Karpas-422 (cell line): Measurements from ENCODE around the gene RBM4. TPM values are rescaled to one million over a fixed set of nuclear protein-coding genes. Genes with fewer than 3 reads are reported as not detected.

Source experiments
- DNase-seq: peaks from one replicate; pipeline ENCODE4 v3.0.0-alpha.2; 2015
- H2AFZ ChIP-seq: fragments of 200-600 bp; sonication (generic); 2 replicates; pipeline ENCODE4 v1.6.1; 2014; ENCODE audit warnings: antibody characterized with exemption, low read length, mixed read lengths
- H3K27ac ChIP-seq: fragments of 200-600 bp; sonication (generic); 2 replicates; pipeline ENCODE4 v1.5.1; 2014; ENCODE audit warnings: mild to moderate bottlenecking, low read length, moderate library complexity
- H3K27me3 ChIP-seq: fragments of 200-600 bp; sonication (generic); 2 replicates; pipeline ENCODE4 v1.6.1; 2014; ENCODE audit warnings: low read length, mixed read lengths
- H3K36me3 ChIP-seq: fragments of 200-600 bp; sonication (generic); 2 replicates; pipeline ENCODE4 v1.6.1; 2014; ENCODE audit warnings: low read length, mixed read lengths; ENCODE audit not compliant: insufficient read depth
- H3K4me1 ChIP-seq: fragments of 200-600 bp; sonication (generic); 2 replicates; pipeline ENCODE4 v1.6.1; 2014; ENCODE audit warnings: mild to moderate bottlenecking, low read length, mixed read lengths
- H3K4me2 ChIP-seq: fragments of 200-600 bp; sonication (generic); 2 replicates; pipeline ENCODE4 v1.6.1; 2014; ENCODE audit warnings: low read length, low read depth, mild to moderate bottlenecking; ENCODE audit not compliant: poor library complexity, severe bottlenecking
- H3K4me3 ChIP-seq: fragments of 200-600 bp; sonication (generic); 2 replicates; pipeline ENCODE4 v1.5.1; 2014; ENCODE audit warnings: mild to moderate bottlenecking, antibody characterized with exemption, low read length, mixed read lengths
- H3K79me2 ChIP-seq: fragments of 200-600 bp; sonication (generic); 2 replicates; pipeline ENCODE4 v1.6.1; 2014; ENCODE audit warnings: mild to moderate bottlenecking, low read length, mixed read lengths
- H3K9ac ChIP-seq: fragments of 200-600 bp; sonication (generic); 2 replicates; pipeline ENCODE4 v1.6.0; 2014; ENCODE audit warnings: low read length
- H3K9me2 ChIP-seq: fragments of 200-600 bp; sonication (generic), shearing (Covaris generic); replicated peaks from 2 replicates; pipeline ENCODE4 v1.6.0; 2014; ENCODE audit warnings: mild to moderate bottlenecking, low read length, moderate library complexity; ENCODE audit not compliant: insufficient read depth
- H3K9me3 ChIP-seq: fragments of 300-700, 200-600 bp; sonication (generic); 2 replicates; pipeline ENCODE4 v1.6.1; 2014; ENCODE audit warnings: low read length, mixed read lengths
- H4K20me1 ChIP-seq: fragments of 200-600 bp; sonication (generic); 2 replicates; pipeline ENCODE4 v1.6.1; 2014; ENCODE audit warnings: mild to moderate bottlenecking, antibody characterized with exemption, low read length, low read depth; ENCODE audit not compliant: insufficient read depth
- small RNA-seq: library from RNA; depleted of rRNA; stranded (forward); fragments of <200 nt; gene quantifications from one replicate; pipeline ENCODE3, GENCODE V24; 2014
- total RNA-seq: library from RNA; depleted of rRNA; stranded (reverse); fragments of >200 nt; shearing (Covaris generic); gene quantifications from 2 replicates; pipeline ENCODE4 v1.2.3, GENCODE V29; 2014; ENCODE audit warnings: low replicate concordance; rRNA removed

Gene RBM4
- total RNA-seq, 1 experiment from 2014 or later: 141 TPM

- H3K4me1 ChIP-seq: peaks cover 4% of the 10 kb centered on the region; the same call in 1 of the 2 replicates
- no peak overlapping the region for H3K4me3 ChIP-seq
- no peaks in the 10 kb centered on the region for H3K79me2 ChIP-seq
- H2AFZ ChIP-seq: no peak overlapping the region
- H3K36me3 ChIP-seq: no peaks in the 10 kb centered on the region
- H3K9ac ChIP-seq: no peak overlapping the region
- no peak for DNase-seq
- H3K9me2 ChIP-seq: no peaks in the 10 kb centered on the region
- H3K4me2 ChIP-seq: no peak overlapping the region
- no peaks in the 10 kb centered on the region for H3K27me3 ChIP-seq
- no peaks in the 10 kb centered on the region for H4K20me1 ChIP-seq
- no peak overlapping the region for H3K27ac ChIP-seq
- H3K9me3 ChIP-seq: no peaks in the 10 kb centered on the region
These were observed 54.4 kb downstream of the RBM4 start for GRCh38 chr11:66692871-66693331.

GRCh38 chr11:66693356-66694055 lies 55.0 kb downstream of the RBM4 start:
- no peaks in the 10 kb centered on the region for H3K36me3 ChIP-seq
- H3K4me3 ChIP-seq: no peak overlapping the region
- peaks cover 4% of the 10 kb centered on the region; the same call in 1 of the 2 replicates for H3K4me1 ChIP-seq
- no peaks in the 10 kb centered on the region for H3K9me3 ChIP-seq
- no peak for DNase-seq
- no peak overlapping the region for H3K9ac ChIP-seq
- no peak overlapping the region for H3K4me2 ChIP-seq
- H3K79me2 ChIP-seq: no peaks in the 10 kb centered on the region
- no peak overlapping the region for H2AFZ ChIP-seq
- H3K9me2 ChIP-seq: no peaks in the 10 kb centered on the region
- H3K27me3 ChIP-seq: no peaks in the 10 kb centered on the region
- H4K20me1 ChIP-seq: no peaks in the 10 kb centered on the region
- H3K27ac ChIP-seq: no peak overlapping the region

GRCh38 chr11:66694056-66694410 lies 55.5 kb downstream of the RBM4 start:
- H3K4me3 ChIP-seq: no peak overlapping the region
- no peak overlapping the region for H3K27ac ChIP-seq
- H3K27me3 ChIP-seq: no peaks in the 10 kb centered on the region
- no peaks in the 10 kb centered on the region for H3K4me1 ChIP-seq
- no peak overlapping the region for H3K9ac ChIP-seq
- no peaks in the 10 kb centered on the region for H3K79me2 ChIP-seq
- no peak for DNase-seq
- H4K20me1 ChIP-seq: no peaks in the 10 kb centered on the region
- H3K9me3 ChIP-seq: no peaks in the 10 kb centered on the region
- H2AFZ ChIP-seq: no peak overlapping the region
- no peaks in the 10 kb centered on the region for H3K36me3 ChIP-seq
- no peak overlapping the region for H3K4me2 ChIP-seq
- H3K9me2 ChIP-seq: no peaks in the 10 kb centered on the region

- no peaks in the 10 kb centered on the region for H3K79me2 ChIP-seq
- no peaks in the 10 kb centered on the region for H3K9me2 ChIP-seq
- H3K9me3 ChIP-seq: no peaks in the 10 kb centered on the region
- H3K36me3 ChIP-seq: no peaks in the 10 kb centered on the region
- DNase-seq: peak; percentile 91
- H3K4me3 ChIP-seq: no peak overlapping the region
- no peaks in the 10 kb centered on the region for H4K20me1 ChIP-seq
- no peaks in the 10 kb centered on the region for H3K27me3 ChIP-seq
- no peak overlapping the region for H2AFZ ChIP-seq
- no peak overlapping the region for H3K27ac ChIP-seq
- no peaks in the 10 kb centered on the region for H3K4me1 ChIP-seq
- H3K9ac ChIP-seq: no peak overlapping the region
- no peak overlapping the region for H3K4me2 ChIP-seq
These were observed 56.3 kb downstream of the RBM4 start for GRCh38 chr11:66694732-66695207.

Small RNA genes lying within 50 kb of the gene (small RNA-seq; reads per million reads assigned to genes)
- gene RNU4-39P: not detected

Other genes starting within 250 kb of the RBM4 start
- not detected in 2 replicates for gene NPAS4, start 217.7 kb upstream of the RBM4 start, total RNA-seq
- 69.6 and 80.4 TPM in 2 replicates for gene MRPL11, start 199.9 kb upstream of the RBM4 start, total RNA-seq
- gene PELI3, start 171.8 kb upstream of the RBM4 start, total RNA-seq: 5.6 and 6.7 TPM in 2 replicates
- 77.9 and 91.5 TPM in 2 replicates for gene DPP3, start 158.3 kb upstream of the RBM4 start, total RNA-seq
- gene BBS1, start 128.1 kb upstream of the RBM4 start, total RNA-seq: 9.1 and 37.3 TPM in 2 replicates
- gene ZDHHC24, start 92.7 kb upstream of the RBM4 start, total RNA-seq: 22.2 and 35.0 TPM in 2 replicates
- gene ACTN3, start 91.8 kb upstream of the RBM4 start, total RNA-seq: not detected in 2 replicates
- not detected in 2 replicates for gene CTSF, start 70.1 kb upstream of the RBM4 start, total RNA-seq
- 0.22 and 0.75 TPM in 2 replicates for gene CCDC87, start 45.6 kb upstream of the RBM4 start, total RNA-seq
- gene CCS, start 45.5 kb upstream of the RBM4 start, total RNA-seq: 24.6 and 57.6 TPM in 2 replicates
- gene RBM14, start 22.1 kb upstream of the RBM4 start, total RNA-seq: 47.9 and 51.3 TPM in 2 replicates
- gene RBM4B, start 39.2 kb downstream of the RBM4 start, total RNA-seq: 39.5 and 43.2 TPM in 2 replicates
- 18.9 and 72.0 TPM in 2 replicates for gene SPTBN2, start 90.5 kb downstream of the RBM4 start, total RNA-seq
- 20.4 and 53.3 TPM in 2 replicates for gene RCE1, start 204.7 kb downstream of the RBM4 start, total RNA-seq
- 8.7 and 24.2 TPM in 2 replicates for gene LRFN4, start 218.4 kb downstream of the RBM4 start, total RNA-seq